ENCODE measurements around the gene PCIF1.

GRCh38 chr20:45952861-45953260, 18.4 kb downstream of the PCIF1 start:
- no peak for TF ChIP-seq POLR2A (IDR thresholded peaks at IDR 0.05)
- no peak for TF ChIP-seq CTCF (IDR thresholded peaks at IDR 0.05 in 4 of 5, conservative IDR thresholded peaks at IDR 0.05 in 1 of 5)

Data from gastrocnemius medialis (tissue), 4 donors.